IPS-NIHi7 (cell line): Measurements from ENCODE around the gene H3-3A.

Experiments used
- DNase-seq: peaks from one replicate; pipeline ENCODE4 v3.0.0; 2012; ENCODE audit warnings: mixed read lengths; ENCODE audit errors: extremely low spot score

H3-3A gene

GRCh38 chr1:226062558-226063223, at the start of gene H3-3A:
Gene H3-3A, plus strand, starts transcription at chr1:226062716. Its CDS starts 1,636 bp downstream, at chr1:226064352.
- DNase-seq: peak; percentile 26

- no peak for DNase-seq
These were observed 45.4 kb upstream of the H3-3A start for GRCh38 chr1:226017070-226017469.

- no peak for DNase-seq
These were observed 42.9 kb upstream of the H3-3A start for GRCh38 chr1:226019572-226019971.

- no peak for DNase-seq
These were observed 41.1 kb upstream of the H3-3A start for GRCh38 chr1:226021401-226021800.

- no peak for DNase-seq
These were observed 40.7 kb upstream of the H3-3A start for GRCh38 chr1:226021801-226022200.

GRCh38 chr1:226023735-226024134, 38.8 kb upstream of the H3-3A start:
- DNase-seq: no peak

GRCh38 chr1:226026833-226027232, 35.7 kb upstream of the H3-3A start:
- no peak for DNase-seq

GRCh38 chr1:226027538-226028217, 34.8 kb upstream of the H3-3A start:
- DNase-seq: no peak

- no peak for DNase-seq
These were observed 33.4 kb upstream of the H3-3A start for GRCh38 chr1:226029093-226029496.

GRCh38 chr1:226029568-226030225, 32.8 kb upstream of the H3-3A start:
- no peak for DNase-seq

- no peak for DNase-seq
These were observed 28.9 kb upstream of the H3-3A start for GRCh38 chr1:226033582-226033981.

GRCh38 chr1:226033991-226034390, 28.5 kb upstream of the H3-3A start:
- DNase-seq: no peak

- DNase-seq: no peak
These were observed 28.0 kb upstream of the H3-3A start for GRCh38 chr1:226034482-226034881.

GRCh38 chr1:226035915-226036314, 26.6 kb upstream of the H3-3A start:
- DNase-seq: no peak

- DNase-seq: no peak
These were observed 23.9 kb upstream of the H3-3A start for GRCh38 chr1:226038661-226039060.

GRCh38 chr1:226041419-226041818, 21.1 kb upstream of the H3-3A start:
- no peak for DNase-seq

- DNase-seq: no peak
These were observed 17.9 kb upstream of the H3-3A start for GRCh38 chr1:226044514-226045101.

GRCh38 chr1:226046240-226046639, 16.3 kb upstream of the H3-3A start:
- no peak for DNase-seq

- DNase-seq: no peak
These were observed 15.0 kb upstream of the H3-3A start for GRCh38 chr1:226047495-226047894.

GRCh38 chr1:226048886-226049285, 13.6 kb upstream of the H3-3A start:
- DNase-seq: no peak

- no peak for DNase-seq
These were observed 12.4 kb upstream of the H3-3A start for GRCh38 chr1:226050133-226050532.

GRCh38 chr1:226051365-226051764, 11.2 kb upstream of the H3-3A start:
- no peak for DNase-seq

GRCh38 chr1:226052061-226052460, 10.5 kb upstream of the H3-3A start:
- no peak for DNase-seq
